ENCODE measurements around the gene KCNF1. TPM values are rescaled to one million over a fixed set of nuclear protein-coding genes. Genes with fewer than 3 reads are reported as not detected.

The KCNF1 gene
- total and polyA plus RNA-seq, 4 donors: 4.3 to 19.7 (median 11.5) TPM

DNA sequence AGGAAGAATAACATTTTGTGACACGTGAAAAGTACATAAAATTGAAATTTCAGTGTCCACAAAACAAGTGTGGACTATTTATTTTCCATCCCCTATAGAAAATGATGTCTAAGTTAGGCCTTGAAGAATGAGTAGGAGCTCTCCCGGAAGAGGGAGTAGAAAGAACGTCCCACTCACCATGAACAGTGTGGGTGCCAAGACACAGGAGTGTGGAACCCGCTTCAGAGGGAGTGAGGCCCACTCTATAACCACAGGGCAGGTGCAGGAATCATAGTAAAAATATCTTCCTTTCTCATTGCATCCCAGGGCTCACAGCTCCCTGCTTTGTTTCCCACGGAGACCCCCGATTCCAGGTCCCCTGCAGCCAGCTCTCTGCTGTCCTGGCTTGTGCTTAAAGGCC is 5.2 kb downstream of the KCNF1 start:
- Histone ChIP-seq H3K27me3 (ENCODE audit: control insufficient read depth, insufficient read depth, low read length) (no peaks in the 10 kb centered on the region), H3K4me3 (ENCODE audit: low read depth, low read length) (no peak overlapping the region), H3K9me3 (ENCODE audit: control insufficient read depth, insufficient read depth, low read length) (no peaks in the 10 kb centered on the region), H3K27ac (ENCODE audit: low read depth, low read length) (no peak overlapping the region), H3K36me3 (ENCODE audit: control insufficient read depth, insufficient read depth, low read length) (peaks cover 42% of the 10 kb centered on the region), H3K4me1 (ENCODE audit: control insufficient read depth, insufficient read depth, low read length) (peaks cover 50% of the 10 kb centered on the region)
- 85% methylated on average over 3 of the region's 6 CpGs for WGBS (ENCODE audit: insufficient coverage)
- DNase-seq (ENCODE audit: low read depth in 4 of 6, low spot score in 6 of 6): no peak

DNA sequence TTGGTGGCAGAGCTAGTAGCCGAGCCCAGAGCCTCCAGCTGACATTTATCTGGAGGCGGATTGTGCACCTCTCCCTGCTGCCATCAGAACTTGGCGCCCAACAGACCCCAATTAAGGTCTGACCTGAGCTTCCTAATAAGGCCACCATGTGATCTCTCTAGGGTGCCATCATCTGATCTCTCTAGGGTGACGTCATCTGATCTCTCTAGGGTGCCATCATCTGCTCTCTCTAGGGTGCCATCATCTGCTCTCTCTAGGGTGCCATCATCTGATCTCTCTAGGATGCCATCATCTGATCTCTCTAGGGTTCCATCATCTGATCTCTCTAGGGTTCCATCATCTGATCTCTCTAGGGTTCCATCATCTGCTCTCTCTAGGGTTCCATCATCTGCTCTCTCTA is 6.2 kb downstream of the KCNF1 start:
- Histone ChIP-seq H3K27me3 (ENCODE audit: control insufficient read depth, insufficient read depth, low read length) (no peaks in the 10 kb centered on the region), H3K4me1 (ENCODE audit: control insufficient read depth, insufficient read depth, low read length) (peaks cover 43% of the 10 kb centered on the region), H3K9me3 (ENCODE audit: control insufficient read depth, insufficient read depth, low read length) (no peaks in the 10 kb centered on the region), H3K4me3 (ENCODE audit: low read depth, low read length) (no peak overlapping the region), H3K27ac (ENCODE audit: low read depth, low read length) (no peak overlapping the region), H3K36me3 (ENCODE audit: control insufficient read depth, insufficient read depth, low read length) (peaks cover 46% of the 10 kb centered on the region)
- DNase-seq (ENCODE audit: low read depth in 4 of 6, low spot score in 6 of 6): no peak
- WGBS (ENCODE audit: insufficient coverage): 93% methylated on average over 4 of the region's 4 CpGs

DNA sequence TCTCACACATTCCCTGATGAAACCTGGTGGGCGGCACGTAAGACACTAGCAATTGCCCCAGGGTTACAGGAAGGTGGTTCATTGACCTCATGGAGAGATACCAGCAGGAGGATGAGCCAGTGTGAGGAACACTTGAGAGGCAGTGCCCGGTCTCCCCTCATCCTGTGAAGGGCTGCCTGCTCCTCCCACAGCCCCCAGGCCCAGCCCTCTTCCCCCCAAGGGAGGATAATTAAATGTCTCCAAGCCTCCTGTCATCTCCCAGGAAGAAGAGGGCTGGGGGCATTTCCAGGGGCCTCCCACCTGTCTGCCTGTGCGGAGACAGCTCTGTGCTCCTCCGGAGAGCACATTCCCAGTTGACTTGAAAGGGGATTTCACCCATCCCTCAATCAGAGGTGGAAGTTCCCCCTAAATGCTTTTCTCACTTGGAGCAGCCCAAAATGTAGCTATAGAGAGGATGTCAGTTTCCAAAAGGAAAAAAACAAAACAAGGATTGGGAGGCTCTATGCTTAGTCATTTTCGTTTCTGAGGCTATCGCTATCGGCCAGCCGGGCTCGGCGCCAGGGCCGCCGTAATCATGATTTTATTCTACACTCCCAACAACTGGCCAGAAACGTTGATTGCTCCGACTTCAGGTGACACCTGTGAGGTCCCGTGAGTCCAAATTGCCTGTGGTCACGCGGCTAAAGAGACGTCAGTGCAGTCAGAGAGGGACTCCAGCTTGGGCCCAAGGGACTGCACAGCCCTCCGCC is 7.1 kb downstream of the KCNF1 start:
- Histone ChIP-seq H3K36me3 (ENCODE audit: control insufficient read depth, insufficient read depth, low read length) (peaks cover 37% of the 10 kb centered on the region), H3K9me3 (ENCODE audit: control insufficient read depth, insufficient read depth, low read length) (no peaks in the 10 kb centered on the region), H3K4me3 (ENCODE audit: low read depth, low read length) (no peak overlapping the region), H3K4me1 (ENCODE audit: control insufficient read depth, insufficient read depth, low read length) (peaks cover 34% of the 10 kb centered on the region), H3K27me3 (ENCODE audit: control insufficient read depth, insufficient read depth, low read length) (no peaks in the 10 kb centered on the region), H3K27ac (ENCODE audit: low read depth, low read length) (no peak overlapping the region)
- no peak for DNase-seq (ENCODE audit: low read depth in 4 of 6, low spot score in 6 of 6)
- WGBS (ENCODE audit: insufficient coverage): 86% methylated on average over 9 of the region's 20 CpGs

DNA sequence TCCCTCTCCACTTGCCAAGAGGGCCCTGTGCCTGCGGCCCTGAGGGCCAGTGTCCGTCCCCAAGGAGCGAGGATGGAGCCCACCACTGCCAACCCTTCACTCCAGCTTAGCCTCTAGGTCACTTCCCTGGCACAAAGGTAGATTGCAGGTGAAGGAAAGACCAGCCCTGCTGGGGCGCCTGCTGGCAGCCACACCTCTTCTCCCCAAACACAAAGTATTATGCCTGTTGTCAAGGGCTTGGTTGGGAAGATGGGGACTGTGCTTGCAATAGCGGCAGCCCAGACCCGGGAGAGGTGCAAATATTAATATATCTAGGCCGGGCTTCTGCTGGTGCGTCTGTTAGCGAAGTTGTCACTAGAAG is 7.7 kb downstream of the KCNF1 start:
- Histone ChIP-seq H3K27ac (ENCODE audit: low read depth, low read length) (no peak overlapping the region), H3K36me3 (ENCODE audit: control insufficient read depth, insufficient read depth, low read length) (peaks cover 36% of the 10 kb centered on the region), H3K4me3 (ENCODE audit: low read depth, low read length) (no peak overlapping the region), H3K4me1 (ENCODE audit: control insufficient read depth, insufficient read depth, low read length) (peaks cover 29% of the 10 kb centered on the region), H3K9me3 (ENCODE audit: control insufficient read depth, insufficient read depth, low read length) (no peaks in the 10 kb centered on the region), H3K27me3 (ENCODE audit: control insufficient read depth, insufficient read depth, low read length) (no peaks in the 10 kb centered on the region)
- DNase-seq (ENCODE audit: low read depth in 4 of 6, low spot score in 6 of 6): no peak
- 93% methylated on average over 6 of the region's 9 CpGs for WGBS (ENCODE audit: insufficient coverage)

DNA sequence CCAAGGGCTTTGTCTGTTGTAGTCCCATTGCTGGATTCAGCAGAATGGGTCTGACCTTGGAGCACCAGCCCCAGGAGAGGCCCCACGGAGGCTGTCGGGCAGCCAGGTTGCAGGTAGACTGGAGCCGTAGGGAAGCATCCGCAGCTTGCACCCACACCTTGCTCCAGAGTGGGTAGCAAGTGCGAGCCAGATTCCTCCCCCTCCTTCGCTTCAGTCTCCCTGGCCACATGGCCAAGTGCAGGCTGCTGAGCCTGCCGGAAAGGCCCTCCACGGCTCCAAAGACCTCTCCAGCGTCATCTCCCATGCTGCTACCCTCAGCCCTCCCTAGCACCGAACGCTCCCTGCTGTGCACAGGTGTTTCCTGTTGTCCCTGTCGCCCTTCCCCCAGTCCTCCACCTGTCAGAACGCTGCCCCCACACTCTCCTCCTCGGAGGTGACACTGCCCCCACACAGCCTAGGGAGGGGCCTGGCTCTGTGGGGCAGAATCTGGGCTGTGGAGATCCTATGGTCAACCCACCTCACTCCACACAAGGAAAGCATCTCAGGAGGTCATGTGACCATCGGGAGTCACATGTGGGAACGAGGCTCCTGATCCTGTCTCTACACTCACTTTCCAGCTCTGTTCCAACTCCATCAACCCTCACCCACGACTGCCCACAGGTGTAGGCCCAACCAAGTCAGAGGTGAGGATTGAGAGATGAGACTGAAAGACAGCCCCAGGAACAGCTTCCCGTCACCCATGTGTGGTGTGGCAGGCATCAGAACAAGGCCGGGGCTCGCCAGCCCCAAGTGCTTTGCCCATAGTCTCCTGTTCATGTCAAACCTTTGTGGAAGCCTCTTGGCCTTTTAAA is 8.3 kb downstream of the KCNF1 start:
- Histone ChIP-seq H3K36me3 (ENCODE audit: control insufficient read depth, insufficient read depth, low read length) (peaks cover 39% of the 10 kb centered on the region), H3K4me1 (ENCODE audit: control insufficient read depth, insufficient read depth, low read length) (peaks cover 26% of the 10 kb centered on the region), H3K9me3 (ENCODE audit: control insufficient read depth, insufficient read depth, low read length) (no peaks in the 10 kb centered on the region), H3K27me3 (ENCODE audit: control insufficient read depth, insufficient read depth, low read length) (no peaks in the 10 kb centered on the region), H3K27ac (ENCODE audit: low read depth, low read length) (no peak overlapping the region), H3K4me3 (ENCODE audit: low read depth, low read length) (no peak overlapping the region)
- WGBS (ENCODE audit: insufficient coverage): 76% methylated on average over 18 of the region's 20 CpGs
- no peak for DNase-seq (ENCODE audit: low read depth in 4 of 6, low spot score in 6 of 6)

DNA sequence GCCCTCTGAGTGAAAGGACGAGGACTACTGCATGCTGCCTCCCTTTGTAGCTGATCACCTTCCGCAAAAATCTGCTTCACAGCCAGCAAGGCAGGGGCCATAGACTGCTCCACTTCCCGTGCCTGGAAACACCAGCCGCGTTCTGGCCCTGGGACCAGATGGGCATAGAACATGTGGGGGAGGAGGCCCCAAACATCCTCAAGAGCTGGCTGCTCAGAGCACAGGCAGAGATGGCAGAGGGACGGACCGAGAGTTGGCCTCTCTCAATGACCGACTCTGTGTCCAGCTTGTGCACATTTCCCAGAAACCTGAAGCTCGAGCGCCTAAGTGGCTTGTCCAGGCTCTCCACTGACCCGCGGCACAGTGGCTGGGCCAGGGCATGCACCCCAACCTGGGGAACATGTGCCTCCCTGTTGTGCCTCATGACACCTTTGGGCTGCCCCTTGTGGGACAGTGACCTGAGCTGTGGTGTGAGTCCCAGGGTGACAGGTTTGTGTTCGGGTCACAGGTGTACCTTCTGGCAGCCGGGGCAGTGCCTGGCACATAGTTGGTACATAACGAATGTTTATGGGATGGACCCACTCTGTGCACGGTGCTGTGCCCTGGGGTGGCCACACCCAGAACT is 9.1 kb downstream of the KCNF1 start:
- H3K4me3 ChIP-seq (ENCODE audit: low read depth, low read length): no peak overlapping the region
- DNase-seq (ENCODE audit: low read depth in 4 of 6, low spot score in 6 of 6): no peak
- H3K27me3 ChIP-seq (ENCODE audit: control insufficient read depth, insufficient read depth, low read length): no peaks in the 10 kb centered on the region
- no peak overlapping the region for H3K27ac ChIP-seq (ENCODE audit: low read depth, low read length)
- H3K4me1 ChIP-seq (ENCODE audit: control insufficient read depth, insufficient read depth, low read length): peaks cover 17% of the 10 kb centered on the region
- H3K9me3 ChIP-seq (ENCODE audit: control insufficient read depth, insufficient read depth, low read length): no peaks in the 10 kb centered on the region
- WGBS (ENCODE audit: insufficient coverage): 86% methylated on average over 14 of the region's 16 CpGs
- H3K36me3 ChIP-seq (ENCODE audit: control insufficient read depth, insufficient read depth, low read length): peaks cover 33% of the 10 kb centered on the region

DNA sequence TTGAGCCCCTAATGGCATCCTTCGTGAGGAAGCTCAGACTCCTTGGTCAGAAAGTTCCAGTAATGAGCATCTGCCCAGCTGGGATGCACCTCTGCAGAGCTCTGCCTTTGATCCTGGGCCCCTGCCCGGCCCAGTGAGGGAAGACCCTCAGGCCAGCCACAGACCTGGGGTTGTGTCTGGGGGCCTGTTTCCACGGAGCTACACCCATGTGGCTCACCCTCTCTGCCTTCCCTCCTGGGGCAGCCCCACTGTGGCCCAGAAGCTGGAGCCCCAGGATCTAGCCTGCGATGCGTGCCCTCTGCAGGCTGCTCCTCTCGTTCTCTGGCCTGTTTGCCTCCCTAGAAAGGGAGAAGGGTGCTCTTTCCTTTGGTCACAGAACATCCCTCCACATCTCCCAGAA is 9.8 kb downstream of the KCNF1 start:
- Histone ChIP-seq H3K27ac (ENCODE audit: low read depth, low read length) (no peak overlapping the region), H3K4me3 (ENCODE audit: low read depth, low read length) (no peak overlapping the region), H3K27me3 (ENCODE audit: control insufficient read depth, insufficient read depth, low read length) (no peaks in the 10 kb centered on the region), H3K4me1 (ENCODE audit: control insufficient read depth, insufficient read depth, low read length) (peaks cover 14% of the 10 kb centered on the region), H3K36me3 (ENCODE audit: control insufficient read depth, insufficient read depth, low read length) (peaks cover 31% of the 10 kb centered on the region), H3K9me3 (ENCODE audit: control insufficient read depth, insufficient read depth, low read length) (no peaks in the 10 kb centered on the region)
- DNase-seq (ENCODE audit: low read depth in 4 of 6, low spot score in 6 of 6): no peak
- WGBS (ENCODE audit: insufficient coverage): 78% methylated on average over 3 of the region's 6 CpGs

DNA sequence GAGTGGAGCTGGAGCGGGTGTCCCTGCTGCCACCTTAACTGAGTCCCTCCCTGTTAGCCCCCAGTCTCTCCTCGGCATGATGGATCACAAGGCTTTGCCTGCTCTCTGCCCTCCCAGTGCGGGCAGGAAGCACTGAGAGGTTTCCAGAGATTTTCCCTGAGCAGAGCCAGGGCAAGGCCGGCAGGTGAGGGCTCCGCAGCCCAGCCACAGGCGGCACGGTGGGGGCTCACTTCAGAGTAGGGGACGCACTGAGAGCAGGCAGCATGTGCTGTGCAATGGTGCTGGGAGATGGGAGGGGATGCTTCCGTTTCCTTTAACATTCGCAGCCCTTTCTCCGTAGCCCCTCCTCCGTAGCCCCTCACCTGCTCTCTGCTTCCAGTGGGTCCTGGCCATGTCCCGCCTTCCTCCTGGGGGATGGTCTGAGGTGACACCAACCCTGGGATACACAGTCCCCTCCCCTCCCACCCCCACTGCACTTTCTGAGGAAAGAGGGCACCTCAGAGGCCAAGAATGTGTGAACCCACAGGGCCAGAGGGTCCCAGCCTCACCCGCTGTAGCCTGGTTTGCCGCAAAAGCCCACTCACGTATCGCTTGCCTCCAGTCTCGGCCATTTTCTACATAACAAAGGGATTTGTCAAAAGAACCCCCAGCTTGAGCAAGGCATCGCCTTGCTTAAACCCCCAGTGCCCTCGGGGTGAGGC is 10.7 kb downstream of the KCNF1 start:
- no peaks in the 10 kb centered on the region for H3K27me3 ChIP-seq (ENCODE audit: control insufficient read depth, insufficient read depth, low read length)
- H3K27ac ChIP-seq (ENCODE audit: low read depth, low read length): no peak overlapping the region
- H3K4me3 ChIP-seq (ENCODE audit: low read depth, low read length): no peak overlapping the region
- no peak for DNase-seq (ENCODE audit: low read depth in 4 of 6, low spot score in 6 of 6)
- peaks cover 31% of the 10 kb centered on the region for H3K36me3 ChIP-seq (ENCODE audit: control insufficient read depth, insufficient read depth, low read length)
- 79% methylated on average over 20 of the region's 20 CpGs for WGBS (ENCODE audit: insufficient coverage)
- peaks cover 14% of the 10 kb centered on the region for H3K4me1 ChIP-seq (ENCODE audit: control insufficient read depth, insufficient read depth, low read length)
- no peaks in the 10 kb centered on the region for H3K9me3 ChIP-seq (ENCODE audit: control insufficient read depth, insufficient read depth, low read length)

DNA sequence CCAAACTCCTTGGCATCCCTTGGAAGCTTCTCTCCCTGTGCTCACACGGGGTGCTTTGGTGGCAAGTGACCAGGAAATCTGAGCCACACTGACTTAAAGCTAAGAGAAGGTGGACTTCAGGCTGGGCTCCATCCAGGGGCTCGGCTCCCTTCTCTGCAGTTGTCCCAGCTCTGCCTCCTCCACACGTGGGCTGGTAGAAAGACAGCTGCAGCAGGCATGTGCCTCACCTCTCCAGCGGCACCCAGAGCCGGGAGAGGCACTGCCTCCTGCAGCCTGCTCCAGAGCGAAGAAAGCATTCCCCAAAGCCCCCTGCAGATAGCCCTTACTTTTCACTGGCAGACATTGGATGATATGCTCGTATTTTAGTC is 11.3 kb downstream of the KCNF1 start:
- peaks cover 14% of the 10 kb centered on the region for H3K4me1 ChIP-seq (ENCODE audit: control insufficient read depth, insufficient read depth, low read length)
- WGBS (ENCODE audit: insufficient coverage): 90% methylated on average over 7 of the region's 7 CpGs
- peaks cover 31% of the 10 kb centered on the region for H3K36me3 ChIP-seq (ENCODE audit: control insufficient read depth, insufficient read depth, low read length)
- no peaks in the 10 kb centered on the region for H3K9me3 ChIP-seq (ENCODE audit: control insufficient read depth, insufficient read depth, low read length)
- no peak for DNase-seq (ENCODE audit: low read depth in 4 of 6, low spot score in 6 of 6)
- no peak overlapping the region for H3K27ac ChIP-seq (ENCODE audit: low read depth, low read length)
- H3K4me3 ChIP-seq (ENCODE audit: low read depth, low read length): no peak overlapping the region
- no peaks in the 10 kb centered on the region for H3K27me3 ChIP-seq (ENCODE audit: control insufficient read depth, insufficient read depth, low read length)

Data from spinal cord (tissue), 10 donors.